HG02884 (cell line): ENCODE data around the gene KPNA1.
A peak's percentile ranks its signal among the peaks of the same experiment; 100 is the strongest.

Source experiments
- ATAC-seq: cut with Tn5 transposase; IDR thresholded peaks from one replicate; pipeline ENCODE4 v1.9.1; 2021; ENCODE audit warnings: mild to moderate bottlenecking, moderate library complexity; ENCODE audit not compliant: unreplicated experiment

KPNA1 gene

DNA sequence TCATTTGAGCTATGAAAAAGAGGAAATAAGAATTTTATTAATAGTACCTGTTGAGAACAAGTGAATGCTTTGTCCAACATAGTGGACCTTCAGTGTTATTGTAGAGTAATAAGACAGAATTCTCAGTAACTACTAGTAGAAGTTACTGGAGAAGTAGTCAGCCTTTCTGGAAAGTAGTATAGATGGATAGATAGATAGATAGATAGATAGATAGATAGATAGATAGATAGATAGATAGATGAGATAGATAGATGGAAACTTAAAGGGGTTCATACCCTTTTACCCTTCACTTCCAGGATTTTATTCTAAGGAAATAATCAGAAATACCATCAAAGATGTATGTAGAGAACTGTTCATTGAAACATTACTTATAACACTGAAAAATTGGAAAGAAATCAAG, 125.5 kb downstream of the KPNA1 start:
- ATAC-seq: no peak

DNA sequence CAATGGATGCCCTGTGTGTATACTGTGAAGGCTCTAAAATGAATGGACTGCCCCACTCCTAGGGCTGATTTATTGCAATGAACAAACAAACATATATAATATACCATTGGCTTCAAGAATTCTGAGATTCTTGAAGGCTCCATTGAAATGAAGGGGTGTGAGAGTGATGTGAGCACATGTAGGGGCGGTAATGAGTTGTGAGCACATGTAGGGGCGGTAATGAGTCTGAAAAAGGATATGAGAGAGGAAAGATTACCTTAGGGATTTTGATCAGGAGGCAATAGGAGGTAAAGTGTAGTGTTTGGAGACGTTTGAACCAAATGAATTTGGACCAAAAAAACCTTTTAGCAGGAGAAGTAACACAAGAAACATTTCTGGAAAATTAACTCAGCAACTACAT, 127.0 kb downstream of the KPNA1 start:
- ATAC-seq: no peak

DNA sequence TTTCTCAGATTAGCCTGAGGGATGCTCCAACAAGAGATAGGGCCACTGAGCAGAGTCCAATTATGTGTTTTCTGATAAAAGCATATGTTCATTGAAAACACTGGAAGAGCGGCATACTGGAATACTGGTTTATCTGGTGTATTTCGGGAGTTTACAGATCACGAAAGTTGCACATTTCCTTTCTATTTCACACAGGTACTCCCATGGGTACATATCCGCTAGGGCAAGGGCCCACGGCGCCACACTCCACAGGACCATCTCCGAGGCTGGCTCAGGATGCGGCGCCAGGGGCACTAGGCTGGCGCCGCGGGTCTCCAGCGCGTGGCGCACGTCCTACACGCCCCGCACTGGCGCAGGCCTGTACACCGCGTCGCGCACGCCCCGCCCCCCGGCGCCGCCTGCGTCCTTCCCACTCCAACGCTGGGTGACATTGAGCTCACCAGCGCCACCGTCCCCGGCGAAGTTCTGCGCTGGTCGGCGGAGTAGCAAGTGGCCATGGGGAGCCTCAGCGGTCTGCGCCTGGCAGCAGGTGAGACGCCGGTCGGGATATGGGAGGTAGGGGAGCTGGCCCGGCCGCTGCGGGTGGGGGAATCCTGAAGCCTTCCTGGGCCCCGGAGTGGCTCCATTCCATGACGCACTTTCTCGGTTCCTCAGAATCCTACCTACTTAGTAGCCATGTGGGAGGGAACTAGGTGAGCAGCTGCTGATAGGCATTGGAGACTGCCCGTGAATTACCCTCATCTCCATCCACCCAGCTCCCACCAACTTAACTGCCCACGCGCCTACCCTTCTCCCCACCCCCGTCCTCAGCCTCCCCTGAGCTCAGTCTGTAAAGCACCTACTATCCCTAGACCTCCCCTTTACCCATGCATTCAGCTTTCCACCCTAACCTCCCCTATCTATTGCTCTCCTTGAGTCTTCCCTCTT, 130.7 kb downstream of the KPNA1 start, which contains the start of gene FAM162A:
FAM162A (plus strand) TSS at position 412 of the 927 bp plus-strand sequence; CDS start at position 496, 84 bp downstream.
- peak; percentile 85 for ATAC-seq

DNA sequence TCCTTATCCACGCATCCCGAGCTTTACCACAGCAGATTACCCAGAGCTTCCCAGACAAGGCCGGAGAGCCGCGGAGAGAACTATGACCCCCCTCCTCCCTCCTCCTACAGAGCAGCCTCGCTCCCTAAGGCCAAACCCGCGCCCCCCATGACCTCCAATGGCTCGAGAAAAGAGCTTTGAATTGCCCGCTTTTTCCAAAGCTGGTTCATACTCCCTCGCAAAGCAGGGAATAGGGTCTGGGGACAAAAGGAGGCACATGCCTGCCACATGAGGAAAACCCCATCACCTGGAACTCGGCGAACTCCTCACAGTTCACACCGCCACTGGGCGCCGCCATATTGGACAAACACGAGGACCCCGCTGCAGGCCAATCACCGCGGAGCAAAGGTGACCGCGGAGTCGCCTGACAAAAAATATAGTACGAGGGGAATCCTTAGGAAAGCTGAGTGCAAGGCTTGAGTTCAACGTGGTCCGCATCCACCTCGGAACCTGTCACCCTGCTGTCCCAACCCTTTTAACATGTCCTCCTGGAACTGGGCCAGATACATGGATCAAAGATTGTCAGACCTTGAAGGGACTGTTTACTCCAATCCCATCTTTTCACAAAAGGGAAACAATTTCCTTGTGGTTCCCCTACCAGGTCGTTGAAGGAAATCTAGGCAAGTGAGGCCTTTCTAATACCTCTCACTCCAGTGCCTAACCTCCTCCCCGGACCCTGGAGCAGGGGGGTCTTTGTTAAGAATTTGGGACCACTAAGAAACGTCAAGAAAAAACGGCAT, 131.7 kb downstream of the KPNA1 start, which contains the start of gene MIX23:
MIX23 (minus strand) TSS at position 344 of the 779 bp plus-strand sequence; CDS start at position 337, 7 bp downstream.
- ATAC-seq: peak; percentile 37

DNA sequence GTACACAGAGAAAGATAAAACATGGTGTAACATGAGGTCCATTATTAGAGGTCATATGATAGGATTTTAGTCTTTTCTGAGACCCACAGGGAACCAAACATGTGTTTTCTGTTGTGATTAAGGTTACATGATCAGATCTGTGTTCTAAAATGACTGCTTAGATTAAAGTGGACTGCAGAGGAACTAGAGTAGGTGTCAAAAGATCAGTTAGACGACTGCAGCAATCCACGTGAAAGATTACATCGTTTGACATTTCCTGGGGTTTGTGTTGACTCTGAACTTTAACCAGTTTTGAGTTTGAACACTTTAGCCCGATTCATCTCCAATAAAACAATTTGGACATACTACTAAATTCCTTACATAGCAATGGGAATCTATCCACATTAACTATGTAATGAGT, 136.8 kb downstream of the KPNA1 start:
- no peak for ATAC-seq

DNA sequence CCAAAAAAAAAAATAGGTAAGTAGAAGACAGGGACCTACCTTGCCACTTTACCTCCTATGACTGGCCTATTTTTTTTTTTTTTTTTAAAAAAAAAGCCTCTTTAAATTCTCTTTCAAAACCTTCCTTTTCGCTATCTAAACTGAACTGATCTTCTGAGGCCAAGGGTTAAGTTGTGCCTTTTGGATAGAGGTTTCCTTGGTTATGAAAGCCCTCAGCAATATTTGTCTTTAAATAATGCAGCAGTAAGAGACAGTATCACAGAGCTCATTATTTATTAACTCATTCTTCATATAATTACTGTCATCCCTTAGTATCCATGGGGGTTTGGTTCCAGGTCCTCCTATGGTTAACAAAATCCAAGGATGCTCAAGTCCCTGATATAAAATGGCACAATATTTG, 140.7 kb downstream of the KPNA1 start:
- ATAC-seq: no peak
